Measurements from ENCODE around the gene AHNAK.

DNA sequence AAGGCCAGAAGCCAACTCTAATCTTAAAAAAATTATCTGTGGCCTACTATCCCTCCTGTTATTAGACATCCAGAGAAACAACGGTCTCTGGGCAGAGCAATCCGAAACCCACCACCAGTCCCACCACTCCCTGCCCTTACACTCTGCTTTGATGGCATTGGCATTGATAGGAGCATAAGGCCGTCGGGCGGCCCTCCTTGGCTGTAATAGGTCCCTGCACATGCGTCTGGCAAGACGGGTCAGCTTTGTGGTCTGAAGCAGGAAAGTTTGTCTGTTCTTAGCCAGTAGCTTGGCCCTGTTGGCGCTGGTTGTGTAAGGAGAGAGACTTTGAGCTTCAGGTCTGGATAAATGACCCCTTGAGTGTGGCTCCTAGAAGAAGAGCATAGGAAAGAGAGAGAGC lies 48.5 kb upstream of the AHNAK start:
- no peak for TF ChIP-seq POLR2AphosphoS5 (IDR thresholded peaks at IDR 0.05; ENCODE audit: low read depth, low read length)
- TF ChIP-seq TAF1 (IDR thresholded peaks at IDR 0.05; ENCODE audit: borderline replicate concordance, low read depth, low read length), result no peak
- no peak for TF ChIP-seq POLR2A (IDR thresholded peaks at IDR 0.05; ENCODE audit: low read depth, low read length)

Measured in GM12892 (cell line).